ENCODE data around the gene EGFLAM.

GRCh38 chr5:38431242-38431853 is 173.0 kb downstream of the EGFLAM start:
- TF ChIP-seq, protein P1, sequence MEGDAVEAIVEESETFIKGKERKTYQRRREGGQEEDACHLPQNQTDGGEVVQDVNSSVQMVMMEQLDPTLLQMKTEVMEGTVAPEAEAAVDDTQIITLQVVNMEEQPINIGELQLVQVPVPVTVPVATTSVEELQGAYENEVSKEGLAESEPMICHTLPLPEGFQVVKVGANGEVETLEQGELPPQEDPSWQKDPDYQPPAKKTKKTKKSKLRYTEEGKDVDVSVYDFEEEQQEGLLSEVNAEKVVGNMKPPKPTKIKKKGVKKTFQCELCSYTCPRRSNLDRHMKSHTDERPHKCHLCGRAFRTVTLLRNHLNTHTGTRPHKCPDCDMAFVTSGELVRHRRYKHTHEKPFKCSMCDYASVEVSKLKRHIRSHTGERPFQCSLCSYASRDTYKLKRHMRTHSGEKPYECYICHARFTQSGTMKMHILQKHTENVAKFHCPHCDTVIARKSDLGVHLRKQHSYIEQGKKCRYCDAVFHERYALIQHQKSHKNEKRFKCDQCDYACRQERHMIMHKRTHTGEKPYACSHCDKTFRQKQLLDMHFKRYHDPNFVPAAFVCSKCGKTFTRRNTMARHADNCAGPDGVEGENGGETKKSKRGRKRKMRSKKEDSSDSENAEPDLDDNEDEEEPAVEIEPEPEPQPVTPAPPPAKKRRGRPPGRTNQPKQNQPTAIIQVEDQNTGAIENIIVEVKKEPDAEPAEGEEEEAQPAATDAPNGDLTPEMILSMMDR (conservative IDR thresholded peaks at IDR 0.05 in 1 of 2, IDR thresholded peaks at IDR 0.05 in 1 of 2; ENCODE audit: low read depth in 1 of 2, low read length in 2 of 2): no peak
- no peak for TF ChIP-seq EZH2 (IDR thresholded peaks at IDR 0.05; ENCODE audit: low read length, missing control alignments)

All from fibroblast of lung (primary cell).